ENCODE data around the gene ADORA2A.

Gene ADORA2A

DNA sequence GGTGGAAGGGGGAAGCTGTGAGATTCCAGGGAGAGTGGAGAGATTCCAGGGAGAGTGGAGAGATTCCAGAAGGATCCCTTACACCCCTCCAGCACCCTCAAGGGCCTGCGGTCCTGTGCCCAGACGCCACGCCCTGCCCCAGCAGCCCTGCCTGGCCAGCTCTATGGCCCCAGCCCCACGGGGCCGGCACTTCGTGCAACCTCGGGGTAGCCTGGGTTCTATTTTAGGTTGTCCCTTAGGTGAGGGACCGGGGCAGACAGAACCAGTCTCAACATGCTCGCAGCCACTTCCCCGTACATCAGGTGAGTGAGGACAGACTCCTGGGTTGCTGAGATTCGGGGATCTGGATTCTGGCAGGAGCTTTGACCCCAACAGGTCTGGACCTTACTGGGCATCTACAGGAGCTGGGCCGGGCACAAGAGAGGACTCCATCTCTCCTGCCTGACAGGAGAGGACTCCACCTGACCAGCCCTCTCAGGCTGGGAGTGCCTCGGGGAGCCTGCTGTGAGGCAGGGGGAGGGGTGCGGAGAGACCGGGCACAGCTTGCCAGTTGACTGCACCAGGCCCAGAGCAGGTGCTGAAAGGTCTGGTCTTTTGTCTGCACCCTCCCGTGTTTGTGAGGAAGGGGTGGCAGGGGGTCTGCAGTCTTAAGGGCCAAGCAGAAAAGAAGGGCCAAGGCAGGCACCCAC lies 8.5 kb upstream of the ADORA2A start:
- Histone ChIP-seq H3K4me3 (ENCODE audit: insufficient read depth, low read length, poor library complexity, severe bottlenecking) (no peak overlapping the region), H3F3A (ENCODE audit: insufficient read depth) (no peaks in the 10 kb centered on the region), H3K27me3 (ENCODE audit: low read length) (no peaks in the 10 kb centered on the region), H3K9me2 (replicated peaks; ENCODE audit: insufficient read depth, low read length) (no peaks in the 10 kb centered on the region), H3K36me3 (ENCODE audit: low read length) (no peaks in the 10 kb centered on the region), H3K79me2 (ENCODE audit: insufficient read depth, low read length) (no peaks in the 10 kb centered on the region), H3K9me3 (ENCODE audit: insufficient read depth, low read length) (no peaks in the 10 kb centered on the region), H3K4me2 (ENCODE audit: low read depth, low read length, poor library complexity, severe bottlenecking) (no peak overlapping the region), H3K9ac (ENCODE audit: low read length) (no peak overlapping the region), H3K27ac (ENCODE audit: low read depth, low read length) (no peak overlapping the region), H4K20me1 (ENCODE audit: low read depth, low read length) (no peaks in the 10 kb centered on the region), H2AFZ (ENCODE audit: low read depth, low read length, severe bottlenecking) (no peak overlapping the region)
- TF ChIP-seq, protein P1, sequence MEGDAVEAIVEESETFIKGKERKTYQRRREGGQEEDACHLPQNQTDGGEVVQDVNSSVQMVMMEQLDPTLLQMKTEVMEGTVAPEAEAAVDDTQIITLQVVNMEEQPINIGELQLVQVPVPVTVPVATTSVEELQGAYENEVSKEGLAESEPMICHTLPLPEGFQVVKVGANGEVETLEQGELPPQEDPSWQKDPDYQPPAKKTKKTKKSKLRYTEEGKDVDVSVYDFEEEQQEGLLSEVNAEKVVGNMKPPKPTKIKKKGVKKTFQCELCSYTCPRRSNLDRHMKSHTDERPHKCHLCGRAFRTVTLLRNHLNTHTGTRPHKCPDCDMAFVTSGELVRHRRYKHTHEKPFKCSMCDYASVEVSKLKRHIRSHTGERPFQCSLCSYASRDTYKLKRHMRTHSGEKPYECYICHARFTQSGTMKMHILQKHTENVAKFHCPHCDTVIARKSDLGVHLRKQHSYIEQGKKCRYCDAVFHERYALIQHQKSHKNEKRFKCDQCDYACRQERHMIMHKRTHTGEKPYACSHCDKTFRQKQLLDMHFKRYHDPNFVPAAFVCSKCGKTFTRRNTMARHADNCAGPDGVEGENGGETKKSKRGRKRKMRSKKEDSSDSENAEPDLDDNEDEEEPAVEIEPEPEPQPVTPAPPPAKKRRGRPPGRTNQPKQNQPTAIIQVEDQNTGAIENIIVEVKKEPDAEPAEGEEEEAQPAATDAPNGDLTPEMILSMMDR (IDR thresholded peaks at IDR 0.05; ENCODE audit: insufficient read depth, low read length, poor library complexity, severe bottlenecking): no peak
- TF ChIP-seq EZH2phosphoT487 (conservative IDR thresholded peaks at IDR 0.05; ENCODE audit: low read length): no peak

DNA sequence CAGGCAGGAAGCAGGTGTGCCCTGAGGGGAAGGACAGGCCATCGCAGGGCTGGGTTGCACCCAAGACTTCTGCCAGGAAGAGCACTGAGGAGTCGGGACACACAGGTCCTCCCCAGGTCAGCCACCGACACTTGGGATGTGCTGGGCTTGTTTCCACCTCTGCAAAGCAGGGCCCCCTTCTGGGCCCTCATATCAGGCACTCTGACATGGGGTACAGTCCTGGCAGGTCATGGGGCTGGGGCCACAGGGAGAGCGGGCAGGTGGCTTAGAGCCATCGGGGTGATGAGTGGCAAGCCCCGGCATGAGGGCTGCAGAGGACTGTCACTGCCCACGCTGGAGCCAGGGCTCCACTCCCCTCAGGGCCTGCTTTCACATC lies 7.9 kb upstream of the ADORA2A start:
- no peaks in the 10 kb centered on the region for H3K27me3 ChIP-seq (ENCODE audit: low read length)
- no peaks in the 10 kb centered on the region for H3K9me2 ChIP-seq (replicated peaks; ENCODE audit: insufficient read depth, low read length)
- no peak overlapping the region for H3K4me3 ChIP-seq (ENCODE audit: insufficient read depth, low read length, poor library complexity, severe bottlenecking)
- H3K9ac ChIP-seq (ENCODE audit: low read length): no peak overlapping the region
- no peak overlapping the region for H2AFZ ChIP-seq (ENCODE audit: low read depth, low read length, severe bottlenecking)
- no peak for TF ChIP-seq EZH2phosphoT487 (conservative IDR thresholded peaks at IDR 0.05; ENCODE audit: low read length)
- TF ChIP-seq, protein P1 (IDR thresholded peaks at IDR 0.05; ENCODE audit: insufficient read depth, low read length, poor library complexity, severe bottlenecking): no peak
- H3K9me3 ChIP-seq (ENCODE audit: insufficient read depth, low read length): no peaks in the 10 kb centered on the region
- H3K27ac ChIP-seq (ENCODE audit: low read depth, low read length): no peak overlapping the region
- no peaks in the 10 kb centered on the region for H3F3A ChIP-seq (ENCODE audit: insufficient read depth)
- H4K20me1 ChIP-seq (ENCODE audit: low read depth, low read length): no peaks in the 10 kb centered on the region
- peaks cover 5% of the 10 kb centered on the region for H3K79me2 ChIP-seq (ENCODE audit: insufficient read depth, low read length)
- no peak overlapping the region for H3K4me2 ChIP-seq (ENCODE audit: low read depth, low read length, poor library complexity, severe bottlenecking)
- H3K36me3 ChIP-seq (ENCODE audit: low read length): no peaks in the 10 kb centered on the region

DNA sequence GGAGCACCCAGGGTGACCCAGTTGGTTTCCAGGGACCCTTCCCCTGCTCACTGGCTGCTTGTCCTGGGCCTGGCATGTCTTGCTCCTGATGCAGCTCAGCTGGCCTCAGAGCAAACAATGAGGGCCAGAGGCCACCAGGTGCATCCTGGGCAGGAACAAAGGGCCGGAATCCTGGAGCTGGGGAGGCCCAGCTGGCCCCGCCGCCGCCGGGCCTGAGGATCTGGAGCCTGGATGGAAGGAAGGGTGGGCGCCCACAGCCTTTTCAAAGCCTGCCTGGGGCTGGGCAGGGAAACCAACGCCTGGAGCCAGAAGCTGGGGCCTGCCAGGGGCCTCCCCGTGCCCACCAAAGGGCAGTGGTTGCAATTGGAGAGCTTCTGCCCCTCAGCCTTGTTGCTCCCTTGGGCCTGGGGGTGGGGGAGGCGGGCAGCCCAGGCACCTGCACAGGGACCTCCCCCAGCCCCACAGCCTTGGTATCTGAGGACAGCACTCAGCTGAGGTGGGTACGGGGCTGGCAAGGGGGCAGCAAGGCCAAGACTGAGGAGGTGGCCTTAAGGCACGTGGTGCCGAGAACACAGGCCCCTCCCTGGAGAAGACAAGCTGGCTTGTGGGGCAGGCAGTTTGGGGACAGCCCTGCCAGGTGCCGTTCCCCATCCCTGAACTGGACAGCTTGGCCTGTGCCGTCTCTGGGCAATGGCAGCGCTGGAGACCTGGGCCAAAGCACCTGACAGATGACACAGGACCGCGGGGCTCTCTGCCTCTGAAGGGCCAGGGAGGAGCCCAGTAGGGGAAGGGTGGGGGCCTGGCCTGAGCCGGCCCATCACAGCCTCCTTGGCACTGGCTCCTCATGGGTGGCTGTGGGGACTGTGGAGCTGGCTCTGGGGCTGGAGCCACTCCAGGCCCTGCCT lies 7.1 kb upstream of the ADORA2A start:
- H3K4me3 ChIP-seq (ENCODE audit: insufficient read depth, low read length, poor library complexity, severe bottlenecking): no peak overlapping the region
- no peak overlapping the region for H3K27ac ChIP-seq (ENCODE audit: low read depth, low read length)
- H3K9ac ChIP-seq (ENCODE audit: low read length): no peak overlapping the region

More for the DNA sequence above, 7.1 kb upstream of the ADORA2A start:
- H3K9me3 ChIP-seq (ENCODE audit: insufficient read depth, low read length): no peaks in the 10 kb centered on the region
- no peak overlapping the region for H3K4me2 ChIP-seq (ENCODE audit: low read depth, low read length, poor library complexity, severe bottlenecking)
- H3K36me3 ChIP-seq (ENCODE audit: low read length): no peaks in the 10 kb centered on the region
- H3K27me3 ChIP-seq (ENCODE audit: low read length): no peaks in the 10 kb centered on the region
- H3K9me2 ChIP-seq (replicated peaks; ENCODE audit: insufficient read depth, low read length): no peaks in the 10 kb centered on the region
- H3K79me2 ChIP-seq (ENCODE audit: insufficient read depth, low read length): peaks cover 9% of the 10 kb centered on the region
- TF ChIP-seq EZH2phosphoT487 (conservative IDR thresholded peaks at IDR 0.05; ENCODE audit: low read length): no peak
- TF ChIP-seq, protein P1 (IDR thresholded peaks at IDR 0.05; ENCODE audit: insufficient read depth, low read length, poor library complexity, severe bottlenecking): no peak
- H4K20me1 ChIP-seq (ENCODE audit: low read depth, low read length): no peaks in the 10 kb centered on the region
- no peak overlapping the region for H2AFZ ChIP-seq (ENCODE audit: low read depth, low read length, severe bottlenecking)
- H3F3A ChIP-seq (ENCODE audit: insufficient read depth): 0 out of 2 replicates have a peak, but pooled peaks cover under 1% of the 10 kb centered on the region
